Measurements from ENCODE around the gene SOX6. TPM values are rescaled to one million over a fixed set of nuclear protein-coding genes. Genes with fewer than 3 reads are reported as not detected.

SOX6 gene
- total RNA-seq, 1 experiment from 2014 or later, result not detected

DNA sequence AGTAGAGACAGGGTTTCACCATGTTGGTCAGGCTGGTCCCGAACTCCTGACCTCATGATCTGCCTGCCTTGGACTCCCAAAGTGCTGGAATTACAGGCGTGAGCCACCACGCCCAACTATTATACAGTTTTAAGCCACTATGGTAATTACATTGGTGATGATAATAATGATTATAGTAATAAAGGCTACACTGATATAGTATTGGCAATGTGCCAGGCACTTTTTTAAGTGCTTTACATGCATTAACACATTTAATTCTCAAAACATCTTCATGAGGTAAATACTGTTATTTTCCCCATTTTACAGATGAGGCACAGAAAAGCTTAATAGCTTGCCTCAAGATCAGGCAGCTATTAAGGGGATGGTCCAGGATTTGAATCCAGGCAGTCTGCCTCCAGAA, 222.5 kb downstream of the SOX6 start:
- peaks cover 3 to 6% of the 10 kb centered on the region in 2 experiments for H3K4me1 Mint-ChIP-seq
- no peak overlapping the region for H2BK12ac ChIP-seq (ENCODE audit: insufficient read length, low read depth, low read length)
- no peak for DNase-seq
- H2BK120ac ChIP-seq (ENCODE audit: low read depth, low read length, poor library complexity, severe bottlenecking), result no peak overlapping the region
- no peak overlapping the region for H3K4ac ChIP-seq (ENCODE audit: low read depth, low read length)
- H2AK5ac ChIP-seq (ENCODE audit: insufficient read length, low read length), result no peak overlapping the region
- H3K27ac Mint-ChIP-seq, result no peak overlapping the region
- H2BK15ac ChIP-seq (ENCODE audit: low read depth, low read length), result no peak overlapping the region
- no peak overlapping the region for H3K56ac ChIP-seq (ENCODE audit: insufficient read length, low read depth, low read length)
- peaks cover 0 to 1% (median 0%) of the 10 kb centered on the region in 3 experiments; a peak in 1 of 7 replicates for H3K36me3 Mint-ChIP-seq (ENCODE audit: insufficient read depth in 1 of 3, low read depth in 3 of 3)
- no peaks in the 10 kb centered on the region for H3K4me1 ChIP-seq (ENCODE audit: insufficient read depth, low read length)
- no peaks in the 10 kb centered on the region for H4K20me1 ChIP-seq (ENCODE audit: control insufficient read depth, insufficient read depth, insufficient read length)
- no peak overlapping the region for H3K4me2 ChIP-seq (ENCODE audit: insufficient read depth, insufficient read length, low read length)
- no peak overlapping the region for H4K5ac ChIP-seq (ENCODE audit: insufficient read length, low read depth, low read length)
- no peak overlapping the region for H3K23ac ChIP-seq (ENCODE audit: insufficient read length, low read depth, low read length)
- no peak overlapping the region for H2BK5ac ChIP-seq (ENCODE audit: insufficient read length, low read length)
- no CpG with 5 or more reads among the region's 3 CpGs for WGBS (ENCODE audit: extremely low coverage, insufficient read length, low lambda C conversion rate)
- no peaks in the 10 kb centered on the region for H3K79me1 ChIP-seq (ENCODE audit: insufficient read depth, low read depth, low read length, poor library complexity, severe bottlenecking)
- no peaks in the 10 kb centered on the region for H3K23me2 ChIP-seq (ENCODE audit: insufficient read length, low read depth, low read length, poor library complexity, severe bottlenecking)
- H3K79me2 ChIP-seq (ENCODE audit: insufficient read depth, low read length), result no peaks in the 10 kb centered on the region
- H3K18ac ChIP-seq (ENCODE audit: insufficient read length, low read depth, low read length), result no peak overlapping the region
- peaks cover 0 to 6% of the 10 kb centered on the region in 2 experiments; a peak in 4 of 5 replicates for H3K9me3 Mint-ChIP-seq
- H3K14ac ChIP-seq (ENCODE audit: insufficient read depth, low read length), result no peak overlapping the region
- no peak overlapping the region for H4K8ac ChIP-seq (replicated peaks; ENCODE audit: insufficient read length, low read depth, low read length)
- no peak overlapping the region for H3K9ac ChIP-seq (ENCODE audit: extremely low read depth, insufficient read length, low read length)
- H3K27me3 Mint-ChIP-seq (ENCODE audit: low read depth), result no peaks in the 10 kb centered on the region
- TF ChIP-seq, protein P1, sequence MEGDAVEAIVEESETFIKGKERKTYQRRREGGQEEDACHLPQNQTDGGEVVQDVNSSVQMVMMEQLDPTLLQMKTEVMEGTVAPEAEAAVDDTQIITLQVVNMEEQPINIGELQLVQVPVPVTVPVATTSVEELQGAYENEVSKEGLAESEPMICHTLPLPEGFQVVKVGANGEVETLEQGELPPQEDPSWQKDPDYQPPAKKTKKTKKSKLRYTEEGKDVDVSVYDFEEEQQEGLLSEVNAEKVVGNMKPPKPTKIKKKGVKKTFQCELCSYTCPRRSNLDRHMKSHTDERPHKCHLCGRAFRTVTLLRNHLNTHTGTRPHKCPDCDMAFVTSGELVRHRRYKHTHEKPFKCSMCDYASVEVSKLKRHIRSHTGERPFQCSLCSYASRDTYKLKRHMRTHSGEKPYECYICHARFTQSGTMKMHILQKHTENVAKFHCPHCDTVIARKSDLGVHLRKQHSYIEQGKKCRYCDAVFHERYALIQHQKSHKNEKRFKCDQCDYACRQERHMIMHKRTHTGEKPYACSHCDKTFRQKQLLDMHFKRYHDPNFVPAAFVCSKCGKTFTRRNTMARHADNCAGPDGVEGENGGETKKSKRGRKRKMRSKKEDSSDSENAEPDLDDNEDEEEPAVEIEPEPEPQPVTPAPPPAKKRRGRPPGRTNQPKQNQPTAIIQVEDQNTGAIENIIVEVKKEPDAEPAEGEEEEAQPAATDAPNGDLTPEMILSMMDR (conservative IDR thresholded peaks at IDR 0.05), result no peak
- no peak overlapping the region for H3K27ac ChIP-seq (ENCODE audit: insufficient read length, low read depth, low read length)
- no peak overlapping the region for H2BK20ac ChIP-seq (ENCODE audit: low read depth, low read length, poor library complexity, severe bottlenecking)
- H3K27me3 ChIP-seq (ENCODE audit: insufficient read depth, low read length), result no peaks in the 10 kb centered on the region
- no peak overlapping the region for H3T11ph ChIP-seq (ENCODE audit: low read length)
- no peak overlapping the region for H2AFZ ChIP-seq (ENCODE audit: low read length)
- H3K9me3 ChIP-seq (ENCODE audit: control insufficient read depth, low read depth, low read length), result no peaks in the 10 kb centered on the region
- H3K4me3 Mint-ChIP-seq, result no peak overlapping the region
- no peak overlapping the region for H4K91ac ChIP-seq (ENCODE audit: insufficient read length, low read depth, low read length)
